ENCODE results near the gene ZKSCAN8.

ZKSCAN8 gene

GRCh38 chr6:28208111-28208659 is 66.5 kb downstream of the ZKSCAN8 start:
- no peak for DNase-seq

Data from activated CD8-positive, alpha-beta memory T cell treated with anti-CD3 and anti-CD28 coated beads for 24 hours (primary cell).